Prostate gland (tissue), 2 donors: ENCODE measurements around the gene HUNK. TPM values are rescaled to one million over a fixed set of nuclear protein-coding genes. Genes with fewer than 3 reads are reported as not detected.

Source experiments
- DNase-seq: peaks from one replicate; pipeline ENCODE4 v3.0.0-alpha.2; 2019; ENCODE audit warnings: low spot score
- H3K27ac ChIP-seq, 2 donors: fragments of 200-600 bp; sonication (generic); 2 replicates each; pipeline ENCODE4 v1.5.1; 2017 to 2019
- H3K27me3 ChIP-seq: fragments of 200-600 bp; sonication (generic); replicated peaks from 2 replicates; pipeline ENCODE4 v1.5.1; 2019; ENCODE audit not compliant: insufficient read depth
- H3K36me3 ChIP-seq, 2 donors: fragments of 200-600 bp; sonication (generic); 1 replicate in 1 of 2; 2 replicates in 1 of 2; pipeline versions ENCODE4 v1.5.1 to v1.8.1; 2017 to 2019
- H3K4me1 ChIP-seq: fragments of 200-600 bp; sonication (generic); replicated peaks from 2 replicates; pipeline ENCODE4 v1.5.1; 2019
- H3K4me3 ChIP-seq, 2 donors: fragments of 200-600 bp; sonication (generic); 2 replicates each; pipeline ENCODE4 v1.5.1; 2017 to 2019
- H3K9me3 ChIP-seq: fragments of 200-600 bp; sonication (generic); 2 replicates; pipeline ENCODE4 v1.5.1; 2017
- CTCF ChIP-seq, 4 experiments: fragments of 200-600 bp in 2 of 4; fragments of 450-650 bp in 2 of 4; sonication (generic) in 2 of 4; IDR thresholded peaks; 1 replicate in 3 of 4; 2 replicates in 1 of 4; pipeline ENCODE4 v1.5.1; 2016 to 2019; ENCODE audit warnings: antibody characterized with exemption in 4 of 4, mild to moderate bottlenecking in 2 of 4, moderate library complexity in 2 of 4
- POLR2A ChIP-seq: fragments of 450-650 bp; IDR thresholded peaks from one replicate; pipeline ENCODE4 v1.6.1; 2016; ENCODE audit warnings: antibody characterized with exemption, mild to moderate bottlenecking
- POLR2AphosphoS5 ChIP-seq: sonication (generic); formaldehyde crosslinking; IDR thresholded peaks from one replicate; pipeline ENCODE4 v1.6.1; 2017; ENCODE audit warnings: antibody characterized with exemption
- WGBS: methylation state at CpG from one replicate; pipeline ENCODE4 v1.1.5; 2018; 5-methylcytosine and 5-hydroxymethylcytosine counted together
- intact Hi-C: fragments of 100-400 bp; cut with DNase I; formaldehyde crosslinking; loops from one replicate; pipeline ENCODE4 v1.14.2; 2022
- total RNA-seq, 2 donors: library from RNA; depleted of rRNA; stranded (reverse); fragments of >200 nt; gene quantifications; one replicate each; pipeline ENCODE4 v1.1.0, GENCODE V29; 2016

Gene HUNK
- total RNA-seq, 2 donors from 2014 or later = 3.7 to 5.0 TPM

- Histone ChIP-seq H3K4me1 (no peaks in the 10 kb centered on the region), H3K27me3 (no peaks in the 10 kb centered on the region), H3K36me3 (no peaks in the 10 kb centered on the region), H3K27ac (no peak overlapping the region), H3K9me3 (no peaks in the 10 kb centered on the region), H3K4me3 (no peak overlapping the region)
- no peak for TF ChIP-seq POLR2AphosphoS5
- TF ChIP-seq CTCF (IDR thresholded peaks at IDR 0.05) = no peak
- TF ChIP-seq POLR2A = no peak
- DNase-seq = no peak
- WGBS = 89% methylated on average over 3 of the region's 3 CpGs
- intact Hi-C loops = no loop called here
These were observed 24.5 kb downstream of the HUNK start for GRCh38 chr21:31897311-31897710.

GRCh38 chr21:31898933-31899630, 26.3 kb downstream of the HUNK start:
- 12% methylated on average over 9 of the region's 9 CpGs for WGBS
- Histone ChIP-seq H3K27ac (no peak overlapping the region), H3K4me1 (no peaks in the 10 kb centered on the region), H3K27me3 (no peaks in the 10 kb centered on the region), H3K9me3 (no peaks in the 10 kb centered on the region), H3K36me3 (no peaks in the 10 kb centered on the region), H3K4me3 (no peak overlapping the region)
- no peak for DNase-seq
- TF ChIP-seq POLR2AphosphoS5 (no peak), POLR2A (no peak)
- intact Hi-C loops = no loop called here

GRCh38 chr21:31900121-31900895, 27.5 kb downstream of the HUNK start:
- Histone ChIP-seq H3K27ac (no peak overlapping the region), H3K27me3 (no peaks in the 10 kb centered on the region), H3K4me3 (no peak overlapping the region), H3K9me3 (no peaks in the 10 kb centered on the region), H3K36me3 (no peaks in the 10 kb centered on the region), H3K4me1 (no peaks in the 10 kb centered on the region)
- DNase-seq = no peak
- TF ChIP-seq POLR2A (no peak), POLR2AphosphoS5 (no peak), CTCF (IDR thresholded peaks at IDR 0.05) (no peak)
- intact Hi-C loops = no loop called here
- 88% methylated on average over 15 of the region's 15 CpGs for WGBS

GRCh38 chr21:31901315-31901714, 28.5 kb downstream of the HUNK start:
- no peak overlapping the region for H3K27ac ChIP-seq
- no peak overlapping the region for H3K4me3 ChIP-seq
- no peaks in the 10 kb centered on the region for H3K27me3 ChIP-seq
- H3K4me1 ChIP-seq = no peaks in the 10 kb centered on the region
- no peaks in the 10 kb centered on the region for H3K36me3 ChIP-seq
- intact Hi-C loops = no loop called here
- whole genome bisulfite sequencing = 90% methylated on average over 2 of the region's 2 CpGs
- no peak for DNase-seq
- no peak for TF ChIP-seq POLR2AphosphoS5
- TF ChIP-seq POLR2A = no peak
- no peak for TF ChIP-seq CTCF (IDR thresholded peaks at IDR 0.05)
- no peaks in the 10 kb centered on the region for H3K9me3 ChIP-seq

GRCh38 chr21:31902438-31902837, 29.6 kb downstream of the HUNK start:
- H3K4me1 ChIP-seq = no peaks in the 10 kb centered on the region
- H3K4me3 ChIP-seq = no peak overlapping the region
- no peaks in the 10 kb centered on the region for H3K36me3 ChIP-seq
- WGBS = 96% methylated on average over 6 of the region's 6 CpGs
- no peak for DNase-seq
- no peak overlapping the region for H3K27ac ChIP-seq
- H3K27me3 ChIP-seq = no peaks in the 10 kb centered on the region
- no peak for TF ChIP-seq POLR2AphosphoS5
- TF ChIP-seq CTCF (IDR thresholded peaks at IDR 0.05) = no peak
- TF ChIP-seq POLR2A = no peak
- H3K9me3 ChIP-seq = no peaks in the 10 kb centered on the region
- intact Hi-C loops = no loop called here
